ENCODE data around the gene CELSR2. TPM values are rescaled to one million over a fixed set of nuclear protein-coding genes. Genes with fewer than 3 reads are reported as not detected.

Gene CELSR2
- total RNA-seq, 6 experiments from 2014 or later, result 1.3 to 3.3 (median 3.0) TPM

GRCh38 chr1:109251277-109252166, 2.2 kb downstream of the CELSR2 start:
- Histone ChIP-seq H3K9me3 (no peaks in the 10 kb centered on the region), H3K36me3 (no peaks in the 10 kb centered on the region), H3K4me3 (no peak overlapping the region), H3K27ac (no peak overlapping the region), H3K27me3 (no peaks in the 10 kb centered on the region), H3K4me1 (peaks cover 0 to 5% (median 0%) of the 10 kb centered on the region in 4 donors)
- ATAC-seq, result no peak
- DNase-seq, result peak in 1 of 3 donors; percentile 36
- intact Hi-C loops (cut with DNase I), result no loop called here
- WGBS (ENCODE audit: insufficient coverage, low coverage, low lambda C conversion rate, missing lambda C conversion rate), result 88% methylated on average over 6 of the region's 32 CpGs
- TF ChIP-seq POLR2A (IDR thresholded peaks at IDR 0.05) (no peak), CTCF (IDR thresholded peaks at IDR 0.05) (no peak)

- Histone ChIP-seq H3K27ac (no peak overlapping the region), H3K4me1 (peaks cover 0 to 5% (median 0%) of the 10 kb centered on the region in 4 donors), H3K27me3 (no peaks in the 10 kb centered on the region), H3K36me3 (no peaks in the 10 kb centered on the region), H3K4me3 (no peak overlapping the region), H3K9me3 (no peaks in the 10 kb centered on the region)
- ATAC-seq (no peak), DNase-seq (peak in 1 of 3 donors; percentile 46)
- intact Hi-C loops (cut with DNase I), result no loop called here
- no peak for TF ChIP-seq CTCF (IDR thresholded peaks at IDR 0.05)
- TF ChIP-seq POLR2A (IDR thresholded peaks at IDR 0.05), result no peak
- WGBS (ENCODE audit: insufficient coverage, low coverage, low lambda C conversion rate, missing lambda C conversion rate), result 100% methylated on average over 2 of the region's 31 CpGs
Measured at GRCh38 chr1:109252167-109252892, 3.0 kb downstream of the CELSR2 start.

GRCh38 chr1:109252893-109253802, 3.8 kb downstream of the CELSR2 start:
- Histone ChIP-seq H3K36me3 (no peaks in the 10 kb centered on the region), H3K4me3 (no peak overlapping the region), H3K9me3 (no peaks in the 10 kb centered on the region), H3K4me1 (peaks cover 0 to 5% (median 0%) of the 10 kb centered on the region in 4 donors), H3K27ac (no peak overlapping the region), H3K27me3 (no peaks in the 10 kb centered on the region)
- WGBS (ENCODE audit: insufficient coverage, low coverage, low lambda C conversion rate, missing lambda C conversion rate), result 64% methylated on average over 5 of the region's 33 CpGs
- ATAC-seq, result no peak
- TF ChIP-seq CTCF (IDR thresholded peaks at IDR 0.05) (no peak), POLR2A (IDR thresholded peaks at IDR 0.05) (no peak)
- intact Hi-C loops (cut with DNase I), result no loop called here
- DNase-seq, result peak in 1 of 3 donors; percentile 43

Measured in right lobe of liver (tissue), 6 donors.